Natural killer cell (primary cell): Measurements from ENCODE around the gene SYNDIG1. TPM values are rescaled to one million over a fixed set of nuclear protein-coding genes. Genes with fewer than 3 reads are reported as not detected.

Experiments
- ATAC-seq, 3 donors: fragments of 150-1000 bp in 2 of 3; fragments of 200-7000 bp in 1 of 3; cut with Tn5 transposase; 1 replicate in 1 of 3; 2 replicates in 2 of 3; pipeline ENCODE4 v1.10.0; 2021; ENCODE audit warnings: mild to moderate bottlenecking in 2 of 3, moderate library complexity in 2 of 3
- DNase-seq, 2 donors: peaks; one replicate each; pipeline versions ENCODE4 v3.0.0 to v3.0.0-alpha.2; 2013 to 2021; ENCODE audit warnings: mixed read lengths in 1 of 2
- H3K27ac ChIP-seq: one replicate; pipeline ENCODE4 v1.5.1; 2013; ENCODE audit warnings: mild to moderate bottlenecking, low read length
- H3K27me3 ChIP-seq: one replicate; pipeline ENCODE4 v1.6.1; 2013; ENCODE audit warnings: low read length; ENCODE audit not compliant: control insufficient read depth, insufficient read depth
- H3K36me3 ChIP-seq: one replicate; pipeline ENCODE4 v1.6.1; 2013; ENCODE audit warnings: low read length; ENCODE audit not compliant: control insufficient read depth, insufficient read depth
- H3K4me1 ChIP-seq: one replicate; pipeline ENCODE4 v1.6.1; 2013; ENCODE audit warnings: low read length; ENCODE audit not compliant: control insufficient read depth, insufficient read depth
- H3K4me3 ChIP-seq: one replicate; pipeline ENCODE4 v1.5.1; 2013; ENCODE audit warnings: low read length
- H3K9me3 ChIP-seq: one replicate; pipeline ENCODE4 v1.6.1; 2013; ENCODE audit warnings: low read length; ENCODE audit not compliant: control insufficient read depth, insufficient read depth
- H3K27ac Mint-ChIP-seq, 2 donors: one replicate each; pipeline ENCODE4 v1.8.0; 2022; ENCODE audit warnings: mild to moderate bottlenecking in 2 of 2, mixed read lengths in 2 of 2, moderate library complexity in 1 of 2
- H3K27me3 Mint-ChIP-seq, 2 donors: one replicate each; pipeline ENCODE4 v1.8.0; 2022; ENCODE audit warnings: low read depth in 2 of 2, mixed read lengths in 2 of 2
- H3K36me3 Mint-ChIP-seq: one replicate; pipeline ENCODE4 v1.8.0; 2022; ENCODE audit warnings: mixed read lengths
- H3K4me1 Mint-ChIP-seq, 2 donors: one replicate each; pipeline ENCODE4 v1.8.0; 2022; ENCODE audit warnings: mixed read lengths in 2 of 2
- H3K4me3 Mint-ChIP-seq: one replicate; pipeline ENCODE4 v1.8.0; 2022; ENCODE audit warnings: mild to moderate bottlenecking, moderate library complexity, mixed read lengths
- H3K9me3 Mint-ChIP-seq, 2 donors: one replicate each; pipeline ENCODE4 v1.8.0; 2022; ENCODE audit warnings: mixed read lengths in 2 of 2
- CTCF ChIP-seq: fragments of 200-600 bp; IDR thresholded peaks from one replicate; pipeline ENCODE4 v1.8.0; 2022; ENCODE audit warnings: antibody characterized with exemption
- WGBS: methylation state at CpG from one replicate; pipeline ENCODE4 v1.1.7; 2013; ENCODE audit warnings: missing lambda C conversion rate; ENCODE audit not compliant: insufficient coverage; 5-methylcytosine and 5-hydroxymethylcytosine counted together
- intact Hi-C: fragments of 100-400 bp; cut with micrococcal nuclease; formaldehyde crosslinking; loops from one replicate; pipeline ENCODE4 v1.14.2; 2022
- total RNA-seq, 4 donors: library from RNA; stranded (reverse); fragments of 120-200 nt in 1 of 4; gene quantifications; one replicate each; pipeline versions ENCODE4 v1.2.3 to v1.2.4, GENCODE V29; 2013 to 2022

The SYNDIG1 gene
- total RNA-seq, 3 donors from 2014 or later (not counting 1 experiment from before 2014, with no cell fraction given) = not detected

DNA sequence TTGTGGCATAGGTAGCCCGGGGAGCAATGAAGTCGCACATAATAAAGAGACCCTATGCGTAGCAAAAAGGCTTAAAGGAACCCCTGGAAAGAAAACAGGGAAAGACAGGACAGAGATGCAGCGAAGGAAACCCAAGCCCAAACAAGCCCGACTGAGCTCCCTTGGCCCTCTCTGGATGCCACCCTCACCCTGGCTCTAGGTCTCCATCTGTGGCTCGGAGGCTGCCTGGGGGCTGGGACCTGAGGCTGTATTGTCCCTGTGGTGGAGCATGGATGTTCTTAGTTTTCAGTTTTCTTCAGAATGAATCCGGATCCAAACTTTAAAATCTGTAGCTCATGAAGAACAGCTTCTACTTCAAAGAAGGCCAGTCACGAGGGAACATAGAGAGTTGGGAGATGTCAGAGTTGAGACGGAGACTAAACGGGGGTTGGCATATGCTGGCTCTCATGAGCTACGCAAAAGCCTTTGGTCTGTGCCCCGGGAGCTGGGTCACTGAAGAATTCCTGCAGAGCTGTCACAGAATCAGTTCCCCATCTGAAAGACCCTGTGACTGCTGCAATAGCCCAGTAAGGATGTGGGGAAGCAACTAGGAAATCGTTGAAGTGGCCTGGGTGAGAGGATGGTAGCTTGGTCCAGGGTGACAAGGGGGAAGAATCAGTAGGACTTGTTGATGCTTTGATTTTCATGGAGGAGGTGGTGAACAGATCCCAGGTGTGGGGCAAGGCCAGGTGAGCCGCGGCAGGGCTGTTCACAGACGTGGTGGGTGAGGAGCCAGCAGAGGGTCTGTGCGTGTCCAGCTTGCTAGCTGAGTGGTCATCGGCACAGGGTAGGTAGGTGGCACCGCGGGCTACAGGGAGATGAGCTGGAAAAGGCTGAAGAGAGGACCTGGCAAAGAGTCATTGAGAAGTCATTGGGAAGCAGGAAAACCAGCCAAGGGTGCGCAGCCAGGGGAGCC lies 35.2 kb downstream of the SYNDIG1 start:
- Histone ChIP-seq H3K36me3 (no peaks in the 10 kb centered on the region), H3K9me3 (no peaks in the 10 kb centered on the region), H3K27me3 (no peaks in the 10 kb centered on the region), H3K4me1 (no peaks in the 10 kb centered on the region), H3K4me3 (no peak overlapping the region), H3K27ac (no peak overlapping the region)
- Mint-ChIP-seq H3K27ac (no peak overlapping the region), H3K4me3 (no peak overlapping the region), H3K4me1 (no peaks in the 10 kb centered on the region), H3K9me3 (no peaks in the 10 kb centered on the region), H3K27me3 (peaks cover 7 to 11% of the 10 kb centered on the region in 2 donors), H3K36me3 (no peaks in the 10 kb centered on the region)
- 85% methylated on average over 21 of the region's 21 CpGs for WGBS
- TF ChIP-seq CTCF = no peak
- DNase-seq (no peak), ATAC-seq (no peak)
- intact Hi-C loops = no loop called here

- no peaks in the 10 kb centered on the region for H3K36me3 Mint-ChIP-seq
- no peaks in the 10 kb centered on the region for H3K9me3 ChIP-seq
- DNase-seq (no peak), ATAC-seq (no peak)
- H3K4me1 ChIP-seq = no peaks in the 10 kb centered on the region
- no peak overlapping the region for H3K27ac Mint-ChIP-seq
- peaks cover 10 to 11% of the 10 kb centered on the region in 2 donors for H3K27me3 Mint-ChIP-seq
- no peak for TF ChIP-seq CTCF
- no peaks in the 10 kb centered on the region for H3K9me3 Mint-ChIP-seq
- no peak overlapping the region for H3K4me3 Mint-ChIP-seq
- intact Hi-C loops = no loop called here
- 49% methylated on average over 3 of the region's 3 CpGs for WGBS
- H3K27ac ChIP-seq = no peak overlapping the region
- no peaks in the 10 kb centered on the region for H3K27me3 ChIP-seq
- no peak overlapping the region for H3K4me3 ChIP-seq
- no peaks in the 10 kb centered on the region for H3K36me3 ChIP-seq
- no peaks in the 10 kb centered on the region for H3K4me1 Mint-ChIP-seq
Observed at GRCh38 chr20:24506146-24506545, 36.7 kb downstream of the SYNDIG1 start.

DNA sequence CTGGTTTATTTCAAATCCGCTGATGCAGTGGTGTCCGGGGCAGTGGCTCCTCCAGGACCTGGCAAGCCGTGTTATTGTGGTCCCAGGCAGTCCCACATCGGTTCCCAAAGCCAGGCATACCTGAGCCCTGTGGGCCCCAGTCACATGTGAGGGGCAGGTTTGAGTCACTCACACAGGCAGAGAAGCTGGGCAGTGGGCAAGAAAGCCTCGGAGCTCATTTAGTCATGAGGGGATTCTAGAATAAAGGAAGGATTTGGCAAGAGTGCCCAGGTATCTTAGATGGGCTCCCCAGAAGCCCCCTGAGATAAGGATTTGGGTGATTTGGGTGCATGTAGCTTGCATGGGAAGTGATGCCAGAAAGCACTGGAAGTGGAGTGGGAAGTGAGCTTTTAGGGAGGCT lies 37.3 kb downstream of the SYNDIG1 start:
- no peak for TF ChIP-seq CTCF
- H3K9me3 ChIP-seq = no peaks in the 10 kb centered on the region
- 90% methylated on average over 5 of the region's 5 CpGs for WGBS
- no peaks in the 10 kb centered on the region for H3K36me3 ChIP-seq
- H3K4me1 Mint-ChIP-seq = no peaks in the 10 kb centered on the region
- no peaks in the 10 kb centered on the region for H3K36me3 Mint-ChIP-seq
- H3K27ac ChIP-seq = no peak overlapping the region
- H3K4me3 Mint-ChIP-seq = no peak overlapping the region
- intact Hi-C loops = no loop called here
- H3K9me3 Mint-ChIP-seq = no peaks in the 10 kb centered on the region
- H3K27me3 ChIP-seq = no peaks in the 10 kb centered on the region
- H3K4me3 ChIP-seq = no peak overlapping the region
- H3K4me1 ChIP-seq = no peaks in the 10 kb centered on the region
- DNase-seq (no peak), ATAC-seq (no peak)
- H3K27me3 Mint-ChIP-seq = peaks cover 10 to 11% of the 10 kb centered on the region in 2 donors
- no peak overlapping the region for H3K27ac Mint-ChIP-seq
